Measurements from ENCODE around the gene C9. TPM values are rescaled to one million over a fixed set of nuclear protein-coding genes. Genes with fewer than 3 reads are reported as not detected.
A peak's percentile ranks its signal among the peaks of the same experiment; 100 is the strongest.

C9 gene
- total and polyA plus RNA-seq, 12 donors: 0.17 TPM; not detected in 11

GRCh38 chr5:39381376-39381775, 17.1 kb upstream of the C9 start:
- DNase-seq (no peak), ATAC-seq (no peak)
- intact Hi-C loops (cut with DNase I): no loop called here
- peaks cover 0 to 12% (median 0%) of the 10 kb centered on the region in 9 donors for H3K4me1 ChIP-seq
- H3K9me3 ChIP-seq: no peaks in the 10 kb centered on the region
- TF ChIP-seq CTCF (IDR thresholded peaks at IDR 0.05): no peak
- H3K4me3 ChIP-seq: no peak overlapping the region
- H3K27me3 ChIP-seq: no peaks in the 10 kb centered on the region
- peaks cover 0 to 100% (median 26%) of the 10 kb centered on the region in 9 donors for H3K36me3 ChIP-seq
- no peak overlapping the region for H3K27ac ChIP-seq
- 88 to 98% methylated on average over 3 of the region's 3 CpGs for WGBS, 2 donors

GRCh38 chr5:39379693-39380092, 15.4 kb upstream of the C9 start:
- no peak for TF ChIP-seq CTCF (IDR thresholded peaks at IDR 0.05)
- no peak overlapping the region for H3K4me3 ChIP-seq
- peaks cover 0 to 11% (median 0%) of the 10 kb centered on the region in 9 donors for H3K4me1 ChIP-seq
- no peaks in the 10 kb centered on the region for H3K27me3 ChIP-seq
- peak overlapping the region in 2 of 10 donors; percentile 17 to 20 for H3K27ac ChIP-seq
- intact Hi-C loops (cut with DNase I): loop anchor here in 7 of 10 donors (2.0 to 10.0 kb wide), 6 partner anchors 41 to 193 kb away; partner anchors contain the start of genes DAB2 (in 1 of the 7) and FYB1 (in 1 of the 7)
- peak in 1 of 2 donors; percentile 14 for DNase-seq
- 68 to 82% methylated on average over 3 of the region's 3 CpGs for WGBS, 2 donors
- peaks cover 0 to 100% (median 30%) of the 10 kb centered on the region in 9 donors for H3K36me3 ChIP-seq
- ATAC-seq: peak in 3 of 8 donors; percentile 14 to 51 (median 38)
- no peaks in the 10 kb centered on the region for H3K9me3 ChIP-seq

DNA sequence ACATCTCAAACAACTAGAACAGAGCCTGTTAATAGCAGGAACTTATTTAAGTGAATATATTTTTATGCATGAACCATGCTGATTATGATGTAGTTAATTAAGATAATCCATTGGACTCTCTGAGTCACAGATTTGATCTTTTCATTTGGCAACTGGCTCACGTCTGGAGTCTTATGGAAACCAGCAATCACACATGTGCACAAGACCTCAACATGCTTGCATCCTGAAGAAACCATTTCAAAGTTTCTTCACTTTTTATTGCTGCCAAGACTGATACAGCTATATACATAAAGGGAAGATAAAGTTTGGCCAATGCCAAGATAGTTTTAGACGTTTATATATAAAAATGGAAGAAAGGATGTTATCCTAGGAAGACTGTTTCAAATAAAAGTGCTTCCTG, 13.3 kb upstream of the C9 start:
- Histone ChIP-seq H3K27me3 (no peaks in the 10 kb centered on the region), H3K4me1 (peaks cover 0 to 11% (median 0%) of the 10 kb centered on the region in 9 donors), H3K4me3 (no peak overlapping the region), H3K36me3 (peaks cover 0 to 100% (median 21%) of the 10 kb centered on the region in 9 donors), H3K27ac (no peak overlapping the region), H3K9me3 (no peaks in the 10 kb centered on the region)
- WGBS, 2 donors: 54 to 64% methylated on average over 2 of the region's 2 CpGs
- DNase-seq: no peak
- ATAC-seq: no peak
- intact Hi-C loops (cut with DNase I): loop anchor here (2.0 to 10.0 kb wide), 9 partner anchors 43 to 195 kb away; partner anchors contain the start of genes DAB2 (in 1 of the 10) and FYB1 (in 1 of the 10)
- TF ChIP-seq CTCF (IDR thresholded peaks at IDR 0.05): no peak

DNA sequence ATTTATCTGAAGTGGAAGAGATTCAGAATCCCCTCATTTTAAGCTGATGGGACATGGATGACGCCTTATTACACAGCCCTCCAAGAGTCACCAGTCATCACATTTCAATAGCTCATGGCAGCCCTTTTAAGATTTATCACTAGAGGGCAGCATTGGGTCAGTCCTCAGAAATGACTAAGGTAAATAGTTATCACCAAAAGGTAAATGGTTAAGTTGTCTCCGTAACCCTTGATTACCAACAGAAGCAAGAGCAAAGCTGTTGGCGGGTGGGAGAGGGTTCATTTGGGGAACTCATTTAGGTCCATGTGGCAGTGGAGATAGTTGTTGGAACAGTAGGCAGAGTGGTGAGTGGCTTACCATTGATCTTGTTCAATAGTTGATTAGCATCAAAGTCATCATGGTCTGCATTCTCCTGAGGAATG, 12.0 kb upstream of the C9 start:
- peak; percentile 54 to 84 (median 74) for TF ChIP-seq CTCF (IDR thresholded peaks at IDR 0.05)
- H3K4me1 ChIP-seq: peaks cover 0 to 16% (median 0%) of the 10 kb centered on the region in 9 donors
- H3K4me3 ChIP-seq: no peak overlapping the region
- no peaks in the 10 kb centered on the region for H3K9me3 ChIP-seq
- H3K36me3 ChIP-seq: peaks cover 0 to 100% (median 14%) of the 10 kb centered on the region in 9 donors
- no peaks in the 10 kb centered on the region for H3K27me3 ChIP-seq
- DNase-seq (peak in 1 of 2 donors; percentile 48), ATAC-seq (peak in 5 of 8 donors; percentile 50 to 61 (median 60))
- intact Hi-C loops (cut with DNase I): loop anchor here (1.0 to 10.0 kb wide), 9 partner anchors 46 to 196 kb away; partner anchors contain the start of genes DAB2 (in 1 of the 10) and FYB1 (in 1 of the 10)
- no peak overlapping the region for H3K27ac ChIP-seq
- WGBS, 2 donors: 53 to 55% methylated on average over 3 of the region's 3 CpGs
